ENCODE measurements around the gene PPFIA2.

Gene PPFIA2

GRCh38 chr12:81414441-81414840 lies 344.7 kb downstream of the PPFIA2 start:
- TF ChIP-seq CTCF (IDR thresholded peaks at IDR 0.05; ENCODE audit: extremely low read depth, insufficient read depth, missing control alignments), result no peak
- DNase-seq (ENCODE audit: low spot score), result no peak
- in situ Hi-C loops (cut with MboI; ENCODE audit: low pct_unique_long_range_greater_than_20kb, low sequenced_read_pairs, unreplicated experiment), result no loop called here

GRCh38 chr12:81412940-81413339 lies 346.2 kb downstream of the PPFIA2 start:
- no peak for DNase-seq (ENCODE audit: low spot score)
- no peak for TF ChIP-seq CTCF (IDR thresholded peaks at IDR 0.05; ENCODE audit: extremely low read depth, insufficient read depth, missing control alignments)
- in situ Hi-C loops (cut with MboI; ENCODE audit: low pct_unique_long_range_greater_than_20kb, low sequenced_read_pairs, unreplicated experiment), result no loop called here

GRCh38 chr12:81403348-81403747 lies 355.8 kb downstream of the PPFIA2 start:
- in situ Hi-C loops (cut with MboI; ENCODE audit: low pct_unique_long_range_greater_than_20kb, low sequenced_read_pairs, unreplicated experiment), result no loop called here
- no peak for TF ChIP-seq CTCF (IDR thresholded peaks at IDR 0.05; ENCODE audit: extremely low read depth, insufficient read depth, missing control alignments)

GRCh38 chr12:81401241-81401640 lies 357.9 kb downstream of the PPFIA2 start:
- DNase-seq (ENCODE audit: low spot score), result no peak
- in situ Hi-C loops (cut with MboI; ENCODE audit: low pct_unique_long_range_greater_than_20kb, low sequenced_read_pairs, unreplicated experiment), result no loop called here
- TF ChIP-seq CTCF (IDR thresholded peaks at IDR 0.05; ENCODE audit: extremely low read depth, insufficient read depth, missing control alignments), result no peak

More at GRCh38 chr12:81403348-81403747, 355.8 kb downstream of the PPFIA2 start:
- DNase-seq (ENCODE audit: low spot score), result no peak

- DNase-seq (ENCODE audit: low spot score), result no peak
- TF ChIP-seq CTCF (IDR thresholded peaks at IDR 0.05; ENCODE audit: extremely low read depth, insufficient read depth, missing control alignments), result no peak
- in situ Hi-C loops (cut with MboI; ENCODE audit: low pct_unique_long_range_greater_than_20kb, low sequenced_read_pairs, unreplicated experiment), result no loop called here
These were observed 359.1 kb downstream of the PPFIA2 start for GRCh38 chr12:81400024-81400423.

GRCh38 chr12:81395431-81395830 lies 363.7 kb downstream of the PPFIA2 start:
- TF ChIP-seq CTCF (IDR thresholded peaks at IDR 0.05; ENCODE audit: extremely low read depth, insufficient read depth, missing control alignments), result no peak
- in situ Hi-C loops (cut with MboI; ENCODE audit: low pct_unique_long_range_greater_than_20kb, low sequenced_read_pairs, unreplicated experiment), result no loop called here
- DNase-seq (ENCODE audit: low spot score), result no peak

GRCh38 chr12:81389550-81390099 lies 369.5 kb downstream of the PPFIA2 start:
- in situ Hi-C loops (cut with MboI; ENCODE audit: low pct_unique_long_range_greater_than_20kb, low sequenced_read_pairs, unreplicated experiment), result no loop called here
- no peak for TF ChIP-seq CTCF (IDR thresholded peaks at IDR 0.05; ENCODE audit: extremely low read depth, insufficient read depth, missing control alignments)
- no peak for DNase-seq (ENCODE audit: low spot score)
